Stimulated activated memory B cell treated with anti-CD40 and anti-IgM and Interleukin-4, amounts not matched to agents 10 μg/mL and 1 μg/mL and 100 μg/mL, for 72 hours (primary cell): Measurements from ENCODE around the gene CMSS1.
"Not testable (repeated sequence)": the region's sequence is repeated elsewhere in the genome, so short reads cannot be mapped to it uniquely, and the experiment has no call there.

Experiments used
- ATAC-seq: fragments of 150-1000 bp; cut with Tn5 transposase; 2 replicates; pipeline ENCODE4 v1.10.0; 2021
- H3K27ac Mint-ChIP-seq: one replicate; pipeline ENCODE4 v1.8.0; 2022; ENCODE audit warnings: mild to moderate bottlenecking, mixed read lengths
- H3K27me3 Mint-ChIP-seq: one replicate; pipeline ENCODE4 v1.8.0; 2022; ENCODE audit warnings: mixed read lengths
- H3K36me3 Mint-ChIP-seq: one replicate; pipeline ENCODE4 v1.8.0; 2022; ENCODE audit warnings: mixed read lengths
- H3K4me1 Mint-ChIP-seq: one replicate; pipeline ENCODE4 v1.8.0; 2022; ENCODE audit warnings: mixed read lengths
- H3K4me3 Mint-ChIP-seq: one replicate; pipeline ENCODE4 v1.8.0; 2022; ENCODE audit warnings: mild to moderate bottlenecking, moderate library complexity, mixed read lengths
- H3K9me3 Mint-ChIP-seq: one replicate; pipeline ENCODE4 v1.8.0; 2022; ENCODE audit warnings: mixed read lengths

CMSS1 gene

DNA sequence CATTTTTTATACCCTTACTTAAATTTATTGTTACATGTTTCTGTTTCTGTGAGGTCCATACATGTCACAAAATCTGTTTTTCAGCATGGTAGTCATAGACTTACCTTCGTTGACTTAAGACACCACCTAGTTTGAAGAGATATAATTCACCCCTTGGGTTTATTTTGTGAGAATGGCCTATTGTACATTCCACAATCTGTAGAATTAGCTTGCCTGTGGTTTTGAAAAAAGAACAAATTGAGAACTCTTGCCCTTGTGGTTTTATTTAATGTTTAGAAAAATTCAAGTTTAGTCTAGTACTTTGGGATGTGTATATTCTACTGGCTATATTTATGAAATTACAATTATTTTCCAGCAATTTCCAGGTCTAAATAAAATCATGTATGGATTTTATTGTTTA is 265.1 kb downstream of the CMSS1 start:
- H3K9me3 Mint-ChIP-seq: no peaks in the 10 kb centered on the region
- peaks cover 16% of the 10 kb centered on the region for H3K4me1 Mint-ChIP-seq
- no peak overlapping the region for H3K4me3 Mint-ChIP-seq
- ATAC-seq: no peak
- H3K36me3 Mint-ChIP-seq: no peaks in the 10 kb centered on the region
- H3K27ac Mint-ChIP-seq: no peak overlapping the region
- no peaks in the 10 kb centered on the region for H3K27me3 Mint-ChIP-seq

DNA sequence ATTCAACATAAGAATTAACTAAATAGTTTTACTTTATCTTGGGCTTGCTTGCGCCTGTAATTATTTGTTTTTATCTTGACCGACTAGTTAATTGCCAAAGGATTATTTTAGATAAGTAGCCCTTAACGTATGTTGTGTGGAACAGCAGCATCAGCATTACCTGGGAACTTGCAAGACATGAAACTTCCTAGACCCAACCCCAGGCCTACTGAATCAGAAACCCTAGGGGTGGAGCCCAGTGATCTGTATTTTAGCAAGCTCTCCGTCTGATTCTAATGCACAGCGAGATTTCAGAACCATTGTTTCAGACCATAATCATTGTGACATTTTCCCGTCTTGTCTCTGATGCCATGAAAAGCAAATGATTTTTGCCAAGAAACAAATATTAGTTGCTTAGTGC is 265.5 kb downstream of the CMSS1 start:
- peaks cover 16% of the 10 kb centered on the region for H3K4me1 Mint-ChIP-seq
- no peak overlapping the region for H3K27ac Mint-ChIP-seq
- H3K4me3 Mint-ChIP-seq: no peak overlapping the region
- no peaks in the 10 kb centered on the region for H3K27me3 Mint-ChIP-seq
- no peaks in the 10 kb centered on the region for H3K9me3 Mint-ChIP-seq
- H3K36me3 Mint-ChIP-seq: no peaks in the 10 kb centered on the region
- no peak for ATAC-seq

- ATAC-seq: peak; percentile 63
- H3K9me3 Mint-ChIP-seq: no peaks in the 10 kb centered on the region
- H3K27me3 Mint-ChIP-seq: no peaks in the 10 kb centered on the region
- peaks cover 4% of the 10 kb centered on the region for H3K36me3 Mint-ChIP-seq
- peak overlapping the region; percentile 30 for H3K27ac Mint-ChIP-seq
- peaks cover 16% of the 10 kb centered on the region for H3K4me1 Mint-ChIP-seq
- no peak overlapping the region for H3K4me3 Mint-ChIP-seq
These were observed 266.6 kb downstream of the CMSS1 start for GRCh38 chr3:100084100-100084806.

DNA sequence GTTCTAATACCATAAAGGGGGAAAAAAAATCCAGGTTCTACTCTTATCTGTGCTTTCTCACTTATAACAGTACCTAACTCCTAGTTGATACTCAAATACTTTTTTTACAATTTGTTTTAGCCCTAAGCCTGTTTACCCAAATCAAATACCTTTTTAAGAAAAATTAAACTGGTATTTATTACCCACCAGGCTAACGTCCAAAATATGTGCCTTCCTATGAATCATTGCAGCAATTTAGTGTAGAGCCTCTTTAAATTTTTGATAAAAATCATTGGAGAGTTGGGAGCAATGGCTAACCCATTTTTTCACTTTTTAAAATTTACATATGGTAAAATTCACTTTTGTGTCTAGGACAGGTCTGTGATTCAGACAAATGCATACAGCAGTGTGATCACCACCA is 268.7 kb downstream of the CMSS1 start:
- H3K36me3 Mint-ChIP-seq: peaks cover 4% of the 10 kb centered on the region
- no peak for ATAC-seq
- no peak overlapping the region for H3K4me3 Mint-ChIP-seq
- H3K27ac Mint-ChIP-seq: peak overlapping the region; percentile 12
- H3K9me3 Mint-ChIP-seq: no peaks in the 10 kb centered on the region
- H3K4me1 Mint-ChIP-seq: peaks cover 23% of the 10 kb centered on the region
- H3K27me3 Mint-ChIP-seq: no peaks in the 10 kb centered on the region

GRCh38 chr3:100087198-100087597 is 269.5 kb downstream of the CMSS1 start:
- peak; percentile 76 for ATAC-seq
- Mint-ChIP-seq H3K4me1 (peaks cover 23% of the 10 kb centered on the region), H3K9me3 (no peaks in the 10 kb centered on the region), H3K4me3 (no peak overlapping the region), H3K27me3 (no peaks in the 10 kb centered on the region), H3K36me3 (peaks cover 4% of the 10 kb centered on the region), H3K27ac (peak overlapping the region; percentile 12)

- Mint-ChIP-seq H3K4me1 (peaks cover 23% of the 10 kb centered on the region), H3K4me3 (no peak overlapping the region), H3K9me3 (no peaks in the 10 kb centered on the region), H3K27me3 (no peaks in the 10 kb centered on the region), H3K27ac (no peak overlapping the region), H3K36me3 (peaks cover 4% of the 10 kb centered on the region)
- ATAC-seq: no peak
These were observed 271.2 kb downstream of the CMSS1 start for GRCh38 chr3:100088735-100089368.

GRCh38 chr3:100089812-100090668 is 272.4 kb downstream of the CMSS1 start:
- no peak for ATAC-seq
- H3K4me3 Mint-ChIP-seq: no peak overlapping the region

DNA sequence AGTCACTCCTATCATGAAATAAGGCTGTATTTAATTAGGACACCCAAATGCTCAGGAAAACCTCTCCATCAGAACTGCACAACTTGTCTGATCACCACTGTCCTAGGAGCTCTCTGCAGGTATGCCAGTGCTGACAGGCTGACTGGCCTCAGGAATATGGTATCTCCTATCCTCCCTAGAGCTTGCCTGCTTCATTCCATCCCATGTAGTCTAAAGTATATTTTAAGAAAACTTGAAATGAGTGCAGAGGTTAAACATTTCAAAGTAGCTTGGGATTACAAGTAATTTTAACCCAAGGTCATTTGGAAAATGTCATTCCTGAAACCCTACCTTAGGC is 273.0 kb downstream of the CMSS1 start:
- H3K4me1 Mint-ChIP-seq: peaks cover 17% of the 10 kb centered on the region
- no peak for ATAC-seq

More at GRCh38 chr3:100089812-100090668, 272.4 kb downstream of the CMSS1 start:
- H3K27me3 Mint-ChIP-seq: no peaks in the 10 kb centered on the region
- H3K27ac Mint-ChIP-seq: no peak overlapping the region
- peaks cover 4% of the 10 kb centered on the region for H3K36me3 Mint-ChIP-seq
- H3K9me3 Mint-ChIP-seq: no peaks in the 10 kb centered on the region
- peaks cover 17% of the 10 kb centered on the region for H3K4me1 Mint-ChIP-seq

GRCh38 chr3:100093831-100094230 is 276.2 kb downstream of the CMSS1 start:
- H3K9me3 Mint-ChIP-seq: no peaks in the 10 kb centered on the region
- peaks cover 7% of the 10 kb centered on the region for H3K4me1 Mint-ChIP-seq
- H3K27ac Mint-ChIP-seq: no peak overlapping the region
- H3K4me3 Mint-ChIP-seq: no peak overlapping the region
- H3K27me3 Mint-ChIP-seq: no peaks in the 10 kb centered on the region
- peaks cover under 1% of the 10 kb centered on the region for H3K36me3 Mint-ChIP-seq
- no peak for ATAC-seq

More for the DNA sequence above, 273.0 kb downstream of the CMSS1 start:
- Mint-ChIP-seq H3K4me3 (no peak overlapping the region), H3K36me3 (peaks cover 4% of the 10 kb centered on the region), H3K9me3 (no peaks in the 10 kb centered on the region), H3K27ac (no peak overlapping the region), H3K27me3 (no peaks in the 10 kb centered on the region)

DNA sequence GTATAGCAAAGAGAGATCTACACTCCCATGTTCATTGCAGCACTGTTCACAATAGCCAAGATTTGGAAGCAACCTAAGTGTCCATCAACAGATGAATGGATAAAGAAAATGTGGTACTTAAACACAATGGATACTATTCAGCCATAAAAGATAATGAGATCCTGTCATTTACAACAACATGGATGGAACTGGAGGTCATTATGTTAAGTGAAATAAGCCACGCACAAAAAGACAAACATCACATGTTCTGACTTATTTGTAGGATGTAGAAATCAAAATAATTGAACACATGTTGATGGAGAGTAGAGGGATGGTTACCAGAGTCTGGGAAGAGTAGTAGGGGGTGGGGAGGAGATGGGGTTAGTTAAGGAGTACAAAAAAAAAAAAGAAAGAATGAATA is 278.6 kb downstream of the CMSS1 start:
- H3K27me3 Mint-ChIP-seq, H3K27ac Mint-ChIP-seq, H3K36me3 Mint-ChIP-seq, H3K4me1 Mint-ChIP-seq, ATAC-seq, H3K4me3 Mint-ChIP-seq, H3K9me3 Mint-ChIP-seq: not testable (repeated sequence)

DNA sequence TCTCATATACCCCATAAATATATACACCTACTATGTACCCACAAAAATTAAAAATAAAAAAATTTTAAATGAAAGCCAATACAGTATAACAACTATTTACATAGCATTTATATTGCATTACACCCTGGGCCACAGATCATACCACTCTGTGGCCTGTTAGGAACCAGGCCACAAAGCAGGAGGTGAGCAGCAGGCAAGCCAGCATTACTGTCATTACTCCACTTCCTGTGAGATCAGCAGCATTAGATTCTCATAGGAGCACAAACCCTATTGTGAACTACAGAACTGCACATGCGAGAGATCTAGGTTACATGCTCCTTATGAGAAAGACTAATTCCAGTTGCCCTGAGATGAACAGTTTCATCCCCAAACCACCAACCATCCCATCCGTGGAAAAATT is 279.2 kb downstream of the CMSS1 start:
- no peaks in the 10 kb centered on the region for H3K27me3 Mint-ChIP-seq
- peaks cover 10% of the 10 kb centered on the region for H3K36me3 Mint-ChIP-seq
- ATAC-seq: no peak
- H3K4me1 Mint-ChIP-seq: no peaks in the 10 kb centered on the region
- peaks cover 3% of the 10 kb centered on the region for H3K9me3 Mint-ChIP-seq
- H3K4me3 Mint-ChIP-seq: no peak overlapping the region
- H3K27ac Mint-ChIP-seq: no peak overlapping the region

- no peak overlapping the region for H3K4me3 Mint-ChIP-seq
- H3K36me3 Mint-ChIP-seq: peaks cover 17% of the 10 kb centered on the region
- ATAC-seq: no peak
- H3K4me1 Mint-ChIP-seq: peaks cover 7% of the 10 kb centered on the region
- no peak overlapping the region for H3K27ac Mint-ChIP-seq
- no peaks in the 10 kb centered on the region for H3K27me3 Mint-ChIP-seq
- H3K9me3 Mint-ChIP-seq: peaks cover 3% of the 10 kb centered on the region
These were observed 280.5 kb downstream of the CMSS1 start for GRCh38 chr3:100097919-100098783.

GRCh38 chr3:100098784-100099070 is 281.1 kb downstream of the CMSS1 start:
- H3K27ac Mint-ChIP-seq: no peak overlapping the region
- peaks cover 18% of the 10 kb centered on the region for H3K36me3 Mint-ChIP-seq
- H3K9me3 Mint-ChIP-seq: peaks cover 3% of the 10 kb centered on the region
- ATAC-seq: no peak
- no peak overlapping the region for H3K4me3 Mint-ChIP-seq
- H3K27me3 Mint-ChIP-seq: no peaks in the 10 kb centered on the region
- H3K4me1 Mint-ChIP-seq: peaks cover 13% of the 10 kb centered on the region

DNA sequence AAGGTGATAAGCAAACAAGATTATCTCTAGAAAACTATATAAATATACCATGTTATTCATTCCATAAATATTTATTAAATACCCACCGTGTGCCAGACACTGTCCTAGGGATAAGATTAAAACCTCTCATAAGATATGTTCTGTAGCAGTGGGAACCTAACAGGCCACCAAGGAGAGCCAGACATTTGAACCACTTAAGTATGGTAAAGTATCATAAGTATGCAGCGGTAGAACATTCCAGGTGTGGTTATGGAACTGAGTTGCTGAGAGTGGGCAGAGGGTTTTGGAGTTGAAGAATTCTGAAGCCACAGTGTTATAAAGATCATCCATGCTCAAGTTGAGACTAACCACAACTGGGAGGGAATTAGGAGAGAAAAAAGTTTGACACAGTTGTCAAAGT is 282.0 kb downstream of the CMSS1 start:
- Mint-ChIP-seq H3K4me3 (no peak overlapping the region), H3K27me3 (no peaks in the 10 kb centered on the region), H3K27ac (no peak overlapping the region), H3K9me3 (peaks cover 3% of the 10 kb centered on the region), H3K36me3 (peaks cover 18% of the 10 kb centered on the region), H3K4me1 (peaks cover 22% of the 10 kb centered on the region)
- ATAC-seq: no peak

- Mint-ChIP-seq H3K4me3 (no peak overlapping the region), H3K4me1 (peaks cover 30% of the 10 kb centered on the region), H3K36me3 (peaks cover 18% of the 10 kb centered on the region), H3K27me3 (no peaks in the 10 kb centered on the region), H3K9me3 (peaks cover 3% of the 10 kb centered on the region), H3K27ac (no peak overlapping the region)
- ATAC-seq: no peak
These were observed 282.8 kb downstream of the CMSS1 start for GRCh38 chr3:100100425-100100824.
